Right lobe of liver (tissue), 4 donors: Measurements from ENCODE around the gene INSYN2B.

Experiments
- POLR2A ChIP-seq: fragments of 450-650 bp; IDR thresholded peaks from one replicate; pipeline ENCODE4 v1.6.1; 2017; ENCODE audit warnings: antibody characterized with exemption, mild to moderate bottlenecking
- TF ChIP-seq, protein P1 (sequence below), 4 donors: fragments of 200-600 bp in 3 of 4; fragments of 450-650 bp in 1 of 4; IDR thresholded peaks; one replicate each; pipeline versions ENCODE4 v1.5.1 to v1.8.0; 2016 to 2022; ENCODE audit warnings: antibody characterized with exemption in 4 of 4, mild to moderate bottlenecking in 2 of 4
- donor health status: DM: no; HTN: no; CAD: no.
- donor health status: DM: no; HTN: no; CAD: no.
- donor health status: DM: no; HTN: yes; CAD: no.

DNA sequence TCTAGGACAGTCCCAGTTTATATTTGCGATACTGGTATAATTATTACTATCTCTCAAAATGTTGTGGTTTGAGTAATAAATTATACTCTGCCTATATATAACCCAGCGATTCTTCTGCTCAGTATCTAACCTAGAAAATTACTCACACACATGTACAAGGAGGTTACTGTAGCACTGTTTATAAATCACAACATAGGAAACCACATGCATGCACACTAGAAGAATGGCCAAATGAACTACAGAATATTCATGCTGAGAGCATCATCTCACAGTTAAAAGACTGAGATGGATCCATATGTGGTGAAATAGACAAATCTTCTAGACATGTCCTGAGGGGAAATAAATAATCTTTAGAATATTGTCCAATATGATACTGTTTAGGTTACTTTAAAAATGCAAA lies 62.1 kb downstream of the INSYN2B start:
- TF ChIP-seq POLR2A: no peak
- TF ChIP-seq, protein P1, sequence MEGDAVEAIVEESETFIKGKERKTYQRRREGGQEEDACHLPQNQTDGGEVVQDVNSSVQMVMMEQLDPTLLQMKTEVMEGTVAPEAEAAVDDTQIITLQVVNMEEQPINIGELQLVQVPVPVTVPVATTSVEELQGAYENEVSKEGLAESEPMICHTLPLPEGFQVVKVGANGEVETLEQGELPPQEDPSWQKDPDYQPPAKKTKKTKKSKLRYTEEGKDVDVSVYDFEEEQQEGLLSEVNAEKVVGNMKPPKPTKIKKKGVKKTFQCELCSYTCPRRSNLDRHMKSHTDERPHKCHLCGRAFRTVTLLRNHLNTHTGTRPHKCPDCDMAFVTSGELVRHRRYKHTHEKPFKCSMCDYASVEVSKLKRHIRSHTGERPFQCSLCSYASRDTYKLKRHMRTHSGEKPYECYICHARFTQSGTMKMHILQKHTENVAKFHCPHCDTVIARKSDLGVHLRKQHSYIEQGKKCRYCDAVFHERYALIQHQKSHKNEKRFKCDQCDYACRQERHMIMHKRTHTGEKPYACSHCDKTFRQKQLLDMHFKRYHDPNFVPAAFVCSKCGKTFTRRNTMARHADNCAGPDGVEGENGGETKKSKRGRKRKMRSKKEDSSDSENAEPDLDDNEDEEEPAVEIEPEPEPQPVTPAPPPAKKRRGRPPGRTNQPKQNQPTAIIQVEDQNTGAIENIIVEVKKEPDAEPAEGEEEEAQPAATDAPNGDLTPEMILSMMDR (IDR thresholded peaks at IDR 0.05): no peak
